Measurements from ENCODE around the gene ATXN10.

- TF ChIP-seq, protein P1, sequence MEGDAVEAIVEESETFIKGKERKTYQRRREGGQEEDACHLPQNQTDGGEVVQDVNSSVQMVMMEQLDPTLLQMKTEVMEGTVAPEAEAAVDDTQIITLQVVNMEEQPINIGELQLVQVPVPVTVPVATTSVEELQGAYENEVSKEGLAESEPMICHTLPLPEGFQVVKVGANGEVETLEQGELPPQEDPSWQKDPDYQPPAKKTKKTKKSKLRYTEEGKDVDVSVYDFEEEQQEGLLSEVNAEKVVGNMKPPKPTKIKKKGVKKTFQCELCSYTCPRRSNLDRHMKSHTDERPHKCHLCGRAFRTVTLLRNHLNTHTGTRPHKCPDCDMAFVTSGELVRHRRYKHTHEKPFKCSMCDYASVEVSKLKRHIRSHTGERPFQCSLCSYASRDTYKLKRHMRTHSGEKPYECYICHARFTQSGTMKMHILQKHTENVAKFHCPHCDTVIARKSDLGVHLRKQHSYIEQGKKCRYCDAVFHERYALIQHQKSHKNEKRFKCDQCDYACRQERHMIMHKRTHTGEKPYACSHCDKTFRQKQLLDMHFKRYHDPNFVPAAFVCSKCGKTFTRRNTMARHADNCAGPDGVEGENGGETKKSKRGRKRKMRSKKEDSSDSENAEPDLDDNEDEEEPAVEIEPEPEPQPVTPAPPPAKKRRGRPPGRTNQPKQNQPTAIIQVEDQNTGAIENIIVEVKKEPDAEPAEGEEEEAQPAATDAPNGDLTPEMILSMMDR (IDR thresholded peaks at IDR 0.05; ENCODE audit: borderline replicate concordance, extremely low read depth, low read length, poor library complexity, severe bottlenecking), result no peak
- no peak for TF ChIP-seq EZH2 (IDR thresholded peaks at IDR 0.05; ENCODE audit: borderline replicate concordance, low read depth, low read length, severe bottlenecking)
Measured at GRCh38 chr22:45689211-45689610, 17.6 kb downstream of the ATXN10 start.
